Adipose tissue (tissue), 3 donors: ENCODE measurements around the gene WRAP73. TPM values are rescaled to one million over a fixed set of nuclear protein-coding genes. Genes with fewer than 3 reads are reported as not detected.

Experiments used
- H3K27ac ChIP-seq: one replicate; pipeline ENCODE4 v1.5.1; 2013; ENCODE audit warnings: low read depth, low read length
- WGBS, 3 donors: extraction: QIAGEN DNeasy Blood & Tissue Kit; methylation state at CpG; one replicate each; pipeline ENCODE4 v1.1.7; 2013; 5-methylcytosine and 5-hydroxymethylcytosine counted together
- polyA plus RNA-seq, 3 donors: library from polyadenylated mRNA; stranded (reverse); fragments of 200-250 nt; gene quantifications; one replicate each; pipeline ENCODE4 v1.2.3, GENCODE V29; 2013
- donor health status: healthy with polysubstance abuse.
- donor health status: Bipolar disorder and iron deficiency.
- donor health status: healthy.

WRAP73 gene
- polyA plus RNA-seq, 3 donors: 12.0 to 17.5 (median 17.4) TPM

DNA sequence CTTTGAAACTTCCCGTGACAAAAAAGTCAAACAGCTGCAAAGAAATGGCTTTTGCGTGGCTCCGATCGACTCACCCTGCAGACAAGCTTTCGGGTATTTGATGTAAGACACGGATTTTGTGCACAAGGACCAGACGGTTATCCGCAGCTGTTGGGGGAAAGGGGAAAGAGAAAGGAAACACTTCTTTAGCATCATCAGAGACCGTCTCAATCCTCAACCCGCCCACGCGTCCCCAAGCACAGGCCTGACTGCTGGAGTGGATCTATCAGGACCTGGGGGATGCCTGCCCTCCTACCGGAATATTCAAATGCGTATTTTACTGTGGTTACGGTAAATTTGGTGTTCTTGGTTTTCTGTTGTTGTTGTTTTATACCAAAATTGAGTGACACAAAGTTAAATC is 11.2 kb downstream of the WRAP73 start:
- 91 to 93% (median 92%) methylated on average over 15 of the region's 15 CpGs for WGBS, 3 donors

GRCh38 chr1:3638027-3638426 is 11.9 kb downstream of the WRAP73 start:
- H3K27ac ChIP-seq: no peak overlapping the region
- WGBS, 3 donors: 94 to 96% (median 95%) methylated on average over 12 of the region's 12 CpGs

More for the DNA sequence above, 11.2 kb downstream of the WRAP73 start:
- no peak overlapping the region for H3K27ac ChIP-seq

- 92 to 95% (median 94%) methylated on average over 11 of the region's 11 CpGs for WGBS, 3 donors
- no peak overlapping the region for H3K27ac ChIP-seq
These were observed 13.4 kb downstream of the WRAP73 start for GRCh38 chr1:3636531-3636930.

- no peak overlapping the region for H3K27ac ChIP-seq
- WGBS, 3 donors: 95 to 97% (median 96%) methylated on average over 13 to 14 of the region's 14 CpGs
These were observed 13.8 kb downstream of the WRAP73 start for GRCh38 chr1:3636080-3636479.

DNA sequence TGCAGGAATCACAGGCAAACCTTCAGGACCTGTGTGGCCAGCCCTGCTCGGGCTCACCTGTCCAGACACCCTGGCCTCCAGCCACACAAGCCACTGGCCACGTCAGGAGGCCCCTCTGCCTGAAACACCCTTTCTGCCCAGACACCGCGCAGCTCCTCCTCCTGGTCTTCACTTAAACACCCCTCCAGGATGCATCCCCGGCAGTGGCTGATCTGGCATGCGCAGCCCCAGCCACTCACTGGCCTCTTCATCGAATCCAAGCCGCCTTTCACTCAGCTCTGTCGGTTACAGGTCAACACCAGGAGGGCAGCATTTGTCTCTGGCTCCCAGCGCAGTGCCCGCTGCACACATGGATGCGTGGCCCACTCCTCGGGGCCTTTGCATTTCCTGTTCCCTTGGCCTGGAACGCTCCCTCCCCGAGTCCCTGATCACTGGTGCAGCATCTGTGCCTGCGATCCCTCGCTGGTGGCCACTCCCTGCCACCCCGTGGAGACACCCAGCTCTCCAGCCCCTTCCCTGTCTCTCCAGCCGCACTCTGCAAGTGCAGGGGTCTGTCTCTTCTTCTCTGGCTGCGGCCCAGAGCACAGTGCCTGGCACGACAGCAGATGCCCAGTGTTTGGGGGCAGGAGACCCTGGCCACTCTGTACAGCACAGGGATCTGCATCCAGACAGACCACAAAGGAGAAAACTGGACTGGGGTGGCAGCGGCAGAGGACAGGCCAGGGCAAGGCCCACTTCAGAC is 15.7 kb downstream of the WRAP73 start:
- WGBS, 3 donors: 95 to 96% (median 95%) methylated on average over 22 of the region's 22 CpGs
- H3K27ac ChIP-seq: no peak overlapping the region

DNA sequence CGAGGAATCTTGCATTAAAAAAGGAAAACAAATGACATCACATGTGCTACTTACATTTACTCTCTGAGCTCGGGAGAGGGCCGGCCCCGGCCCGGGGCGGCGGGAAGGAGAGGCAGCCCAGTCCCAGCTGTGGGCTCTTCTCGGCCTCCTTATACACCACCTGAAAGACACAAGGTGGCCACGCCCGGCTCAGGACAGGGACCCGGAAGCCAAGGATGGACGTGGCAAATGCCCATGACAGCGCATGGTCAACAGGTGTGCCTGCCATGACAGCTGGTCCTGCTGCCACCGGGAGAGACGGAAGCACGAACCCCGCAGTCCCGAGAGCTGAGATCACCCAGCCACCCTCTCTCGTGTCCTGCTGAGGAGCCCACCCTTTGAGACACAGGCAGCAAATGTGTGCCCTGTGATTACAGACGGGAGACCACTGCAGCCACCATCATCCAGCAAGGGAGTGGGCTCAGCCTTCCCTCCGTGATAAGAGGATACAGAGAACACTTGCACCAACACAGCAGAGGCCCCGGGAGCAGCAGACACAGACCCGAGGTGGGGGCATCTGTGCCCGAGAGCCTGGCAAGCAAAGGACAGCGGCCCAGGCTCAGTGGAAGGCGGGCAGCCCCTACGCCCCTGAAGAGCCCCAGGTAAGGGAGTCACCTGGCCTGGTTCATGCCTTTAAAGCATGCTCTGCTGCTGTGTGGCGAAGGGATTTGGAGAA is 16.4 kb downstream of the WRAP73 start:
- WGBS, 3 donors: 93 to 94% (median 93%) methylated on average over 28 of the region's 28 CpGs
- no peak overlapping the region for H3K27ac ChIP-seq

DNA sequence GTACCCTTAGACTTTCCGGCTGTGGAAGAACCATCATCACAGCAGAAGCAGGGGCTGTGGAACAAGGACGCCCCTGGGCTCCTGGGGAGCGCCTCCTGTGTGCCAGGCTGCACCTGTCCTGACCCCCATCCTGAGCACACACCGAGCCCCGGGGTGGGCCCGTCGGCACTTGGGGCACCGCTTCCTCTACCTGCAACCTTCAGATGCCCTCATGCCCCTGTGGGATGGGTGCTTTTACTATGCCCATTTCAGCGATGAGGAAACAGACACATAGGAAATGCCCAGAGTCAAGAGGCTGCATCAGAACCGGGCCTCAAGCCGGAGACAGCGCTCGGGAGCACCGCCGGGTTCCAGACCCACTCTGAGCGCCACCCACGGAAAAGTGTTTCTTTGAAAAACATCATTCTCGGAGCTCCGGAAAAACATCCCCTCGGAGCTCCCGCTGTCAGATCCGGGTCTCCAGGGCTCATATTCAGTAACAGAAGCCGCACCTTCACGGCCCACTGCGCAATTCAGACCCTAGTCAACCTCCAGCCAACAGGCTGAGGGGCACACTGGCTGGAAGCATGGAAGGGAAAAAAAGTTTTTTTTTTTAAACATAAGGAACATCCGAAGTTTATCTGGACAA is 17.1 kb downstream of the WRAP73 start:
- H3K27ac ChIP-seq: no peak overlapping the region
- WGBS, 3 donors: 95 to 96% (median 96%) methylated on average over 26 of the region's 26 CpGs

- H3K27ac ChIP-seq: no peak overlapping the region
- 93 to 96% (median 95%) methylated on average over 15 to 17 of the region's 17 CpGs for WGBS, 3 donors
These were observed 17.6 kb downstream of the WRAP73 start for GRCh38 chr1:3632298-3632697.

DNA sequence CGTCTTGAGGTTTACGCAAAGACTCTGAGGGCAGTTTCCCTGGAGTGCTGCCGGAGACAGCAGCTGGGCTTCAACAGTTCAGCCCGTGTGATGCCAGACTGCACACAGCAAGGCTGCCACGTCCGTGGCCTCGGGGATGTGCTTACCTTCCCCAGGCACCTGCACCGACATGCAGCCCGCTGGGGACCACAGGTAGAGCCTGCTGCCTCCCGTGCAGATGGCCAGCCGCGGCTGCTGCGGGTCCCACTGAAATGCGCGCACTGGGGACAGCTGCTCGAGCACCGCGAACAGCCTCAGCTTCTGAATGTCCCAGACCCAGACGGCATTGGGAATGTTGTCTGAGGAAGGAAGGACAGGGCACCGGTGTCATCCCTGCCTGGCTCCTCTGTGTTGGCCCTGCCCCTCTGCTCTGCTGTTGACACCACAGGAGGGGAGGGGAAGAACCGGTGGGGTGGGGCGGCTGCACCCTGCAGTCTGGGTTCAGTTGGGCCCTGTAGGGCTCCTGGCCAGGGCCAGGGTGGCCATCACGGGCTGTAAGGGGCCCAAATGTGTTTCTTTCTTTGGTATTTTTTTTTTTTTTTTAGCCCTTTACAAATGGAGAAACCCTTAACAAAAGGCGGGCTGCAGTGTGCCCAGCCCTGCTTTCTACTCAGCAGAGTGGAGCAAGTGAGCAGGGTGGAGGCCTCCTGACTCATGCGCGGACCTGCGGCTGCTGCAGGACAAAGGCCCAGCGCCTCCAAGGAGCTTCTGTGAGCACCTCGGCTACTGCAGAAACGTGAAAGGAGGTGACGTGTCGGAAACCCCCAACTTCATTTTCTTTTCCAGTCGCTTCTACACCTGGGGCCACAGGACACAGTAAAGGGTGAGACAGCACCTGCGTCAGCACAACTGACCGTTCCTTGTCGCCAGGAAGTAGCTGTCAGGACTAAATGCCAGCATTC is 18.3 kb downstream of the WRAP73 start:
- no peak overlapping the region for H3K27ac ChIP-seq
- 88 to 93% (median 89%) methylated on average over 36 of the region's 36 CpGs for WGBS, 3 donors

- no peak overlapping the region for H3K27ac ChIP-seq
- WGBS, 3 donors: 79 to 86% (median 82%) methylated on average over 9 of the region's 9 CpGs
These were observed 19.0 kb downstream of the WRAP73 start for GRCh38 chr1:3630914-3631313.

GRCh38 chr1:3630161-3630611 is 19.7 kb downstream of the WRAP73 start:
- WGBS, 3 donors: 54 to 79% (median 61%) methylated on average over 10 to 11 of the region's 11 CpGs

DNA sequence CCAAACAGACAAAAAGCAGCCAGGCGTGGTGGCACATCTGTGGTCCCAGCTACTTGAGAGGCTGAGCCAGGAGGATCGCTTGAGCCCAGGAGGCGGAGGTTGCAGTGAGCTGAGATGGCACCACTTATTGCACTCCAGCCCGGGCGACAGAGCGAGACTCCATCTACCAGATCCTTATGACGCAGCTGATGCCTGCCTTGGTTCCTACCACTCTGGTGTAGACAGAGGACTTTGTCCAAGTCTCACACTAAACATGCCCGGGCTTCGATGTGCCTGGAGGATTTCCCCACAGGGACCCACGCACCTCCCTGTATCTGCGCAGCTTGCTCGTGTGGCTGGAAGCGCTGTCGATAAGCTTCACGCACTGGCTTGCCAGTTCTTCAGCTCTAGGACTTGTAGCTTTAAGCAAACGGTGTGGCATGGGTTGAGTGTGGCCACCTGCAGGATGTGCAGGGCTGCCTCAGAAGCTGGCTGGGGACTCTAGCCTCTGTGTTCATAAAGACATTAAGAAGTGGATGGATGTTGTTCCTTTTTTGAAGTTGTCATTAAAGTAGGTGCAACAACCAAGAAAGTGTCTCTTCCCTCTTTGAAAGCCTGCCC is 20.2 kb downstream of the WRAP73 start:
- WGBS, 3 donors: 89 to 94% (median 92%) methylated on average over 15 to 16 of the region's 16 CpGs
- no peak overlapping the region for H3K27ac ChIP-seq

More at GRCh38 chr1:3630161-3630611, 19.7 kb downstream of the WRAP73 start:
- no peak overlapping the region for H3K27ac ChIP-seq

- H3K27ac ChIP-seq: no peak overlapping the region
- WGBS, 3 donors: 84 to 94% (median 86%) methylated on average over 10 of the region's 10 CpGs
These were observed 21.5 kb downstream of the WRAP73 start for GRCh38 chr1:3628445-3628844.

GRCh38 chr1:3627515-3628253 is 22.2 kb downstream of the WRAP73 start:
- 92 to 93% (median 93%) methylated on average over 26 of the region's 26 CpGs for WGBS, 3 donors
- H3K27ac ChIP-seq: no peak overlapping the region

DNA sequence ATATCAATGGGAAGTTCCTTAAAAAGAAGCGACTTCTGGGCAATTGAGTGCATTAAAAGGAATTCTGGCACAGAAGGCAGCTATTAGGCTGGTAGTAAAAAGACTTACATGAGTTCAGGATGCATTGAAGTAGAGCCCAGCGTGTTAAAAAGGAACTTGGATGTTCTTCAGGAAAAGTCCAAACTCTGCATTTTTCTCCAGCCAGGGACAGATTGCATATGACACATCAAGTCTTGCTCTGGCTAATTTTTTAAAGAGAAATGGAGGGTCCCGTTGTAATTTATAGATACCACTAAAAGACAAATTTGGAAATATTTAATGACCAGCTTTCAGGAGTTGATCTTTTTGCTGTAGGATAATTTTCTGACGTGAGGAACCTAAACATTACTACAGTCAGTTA is 23.9 kb downstream of the WRAP73 start:
- 76 to 83% (median 81%) methylated on average over 4 of the region's 4 CpGs for WGBS, 3 donors
- H3K27ac ChIP-seq: no peak overlapping the region

GRCh38 chr1:3625151-3625907 is 24.6 kb downstream of the WRAP73 start:
- WGBS, 3 donors: 3 to 5% (median 3%) methylated on average over 46 to 71 of the region's 71 CpGs
- H3K27ac ChIP-seq: no peak overlapping the region
